ENCODE measurements around the gene NGB.
"Not testable (repeated sequence)": the region's sequence is repeated elsewhere in the genome, so short reads cannot be mapped to it uniquely, and the experiment has no call there.

The NGB gene

DNA sequence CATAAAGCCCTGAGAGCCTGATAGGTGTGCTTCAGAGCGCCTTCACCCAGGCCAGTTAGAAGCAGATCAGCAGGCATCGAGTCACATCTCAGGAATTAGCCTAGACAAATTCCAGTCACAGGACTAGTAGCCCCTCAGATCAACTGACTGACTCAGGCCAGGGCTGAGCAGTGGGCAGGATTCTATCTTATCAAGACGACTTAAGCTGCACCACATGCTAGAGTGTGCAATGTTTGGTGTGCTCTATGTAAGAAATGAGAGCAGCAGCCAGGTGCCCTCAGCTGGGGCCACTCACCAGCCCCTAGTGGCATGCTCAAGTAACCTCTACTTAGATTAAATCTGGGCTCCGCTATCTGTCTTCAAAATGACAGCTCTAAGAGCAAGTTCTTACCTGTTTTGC lies 19.7 kb upstream of the NGB start:
- DNase-seq, result no peak

DNA sequence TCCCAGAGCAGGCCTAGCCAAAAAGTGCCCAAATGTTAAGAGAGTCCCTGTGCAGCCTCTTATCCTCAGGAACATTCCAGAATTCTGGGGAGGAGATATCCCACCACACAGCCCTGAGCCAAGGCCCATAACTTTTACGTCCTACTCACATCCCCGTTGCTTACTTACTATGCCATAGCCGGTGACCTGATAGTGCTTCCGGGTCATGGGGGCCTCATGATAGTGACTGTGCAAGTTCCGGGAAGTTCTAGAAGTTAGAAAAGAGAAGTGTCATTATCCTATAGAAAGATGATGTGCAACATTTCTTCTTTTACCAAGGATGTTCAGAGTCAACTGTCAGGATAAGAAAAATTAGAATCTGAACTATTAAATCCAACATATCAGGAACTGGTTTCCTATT lies 15.6 kb upstream of the NGB start:
- DNase-seq, result no peak

DNA sequence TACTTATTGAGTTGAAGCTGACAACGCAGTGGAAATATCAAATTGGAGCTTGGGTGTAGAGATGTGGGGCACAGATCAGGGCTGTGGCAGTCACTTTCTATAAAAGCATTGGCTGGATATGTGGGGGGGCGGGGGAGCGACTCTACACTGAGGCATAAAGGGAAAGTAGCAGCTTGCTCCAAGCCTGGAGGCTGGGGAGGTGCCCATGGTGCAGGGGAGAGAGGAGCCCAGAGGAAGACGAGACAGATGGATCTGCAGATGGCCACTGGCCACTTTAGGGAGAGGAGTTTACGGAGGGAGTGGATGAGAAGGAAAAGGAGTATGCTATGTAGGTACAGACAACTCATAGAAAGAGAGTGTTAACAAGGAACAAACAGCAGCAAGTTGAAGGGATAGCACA lies 13.5 kb upstream of the NGB start:
- DNase-seq, result no peak

DNA sequence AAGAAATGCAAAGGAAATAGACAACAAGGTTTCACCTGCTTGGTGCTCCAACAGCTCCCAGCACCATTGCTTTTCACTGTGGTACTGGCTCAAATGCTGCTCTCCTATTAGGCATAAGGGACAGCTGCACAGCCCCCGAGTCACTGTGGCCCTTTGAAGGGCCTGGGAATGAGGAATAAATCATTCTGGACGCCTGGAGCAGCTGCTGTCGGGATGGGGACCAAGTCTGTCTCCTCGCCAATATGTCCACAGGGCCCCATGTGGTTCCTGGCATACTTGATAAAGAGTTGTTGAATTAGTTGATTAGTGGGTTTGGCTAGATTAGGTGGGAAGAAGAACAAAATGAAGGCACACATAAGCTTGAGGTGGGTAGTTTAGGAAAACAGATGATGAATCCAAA lies 13.1 kb upstream of the NGB start:
- DNase-seq, result no peak

DNA sequence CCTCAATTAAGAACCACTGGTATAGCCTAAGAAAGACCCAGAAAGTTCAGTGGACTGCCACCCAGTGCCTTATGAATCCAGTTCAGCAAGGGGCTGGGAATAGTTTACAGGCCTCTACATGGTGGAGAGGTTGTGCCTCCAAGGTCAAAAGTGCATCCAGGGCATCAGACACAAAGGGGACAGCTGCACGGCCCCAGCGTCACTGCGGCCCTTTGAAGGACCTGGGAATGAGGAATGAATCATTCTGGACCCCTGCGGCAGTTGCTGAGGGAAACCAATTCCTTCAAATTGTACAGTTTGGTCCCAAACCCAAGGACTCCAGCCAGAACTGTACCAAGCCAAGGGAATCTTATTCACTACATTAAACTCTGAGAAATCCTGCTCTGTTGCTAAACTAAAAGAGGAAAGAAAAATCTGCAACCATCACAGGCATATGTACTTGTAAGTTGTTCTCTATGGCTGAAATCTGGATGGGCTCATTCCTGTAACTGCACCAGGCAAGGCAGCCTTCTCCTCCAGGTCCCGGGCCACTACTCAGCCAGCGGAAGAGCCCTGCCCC lies 10.9 kb upstream of the NGB start:
- no peak for DNase-seq

DNA sequence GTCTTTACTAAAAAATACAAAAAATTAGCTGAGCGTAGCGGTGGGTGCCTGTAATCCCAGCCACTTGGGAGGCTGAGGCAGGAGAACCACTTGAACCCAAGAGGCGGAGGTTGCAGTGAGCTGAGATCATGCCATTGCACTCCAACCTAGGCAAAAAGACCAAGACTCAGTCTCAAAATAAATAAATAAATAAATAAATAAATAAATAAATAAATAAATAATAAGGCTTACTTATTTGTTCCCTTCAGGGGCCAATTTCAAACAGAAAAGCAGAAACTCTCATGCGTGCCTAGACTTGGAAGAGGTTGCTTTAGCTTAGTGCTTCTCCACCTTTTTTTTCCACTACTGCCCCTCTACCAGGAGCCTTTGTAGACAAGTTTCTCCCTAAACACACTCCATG lies 9.9 kb upstream of the NGB start:
- not testable (repeated sequence) for DNase-seq

DNA sequence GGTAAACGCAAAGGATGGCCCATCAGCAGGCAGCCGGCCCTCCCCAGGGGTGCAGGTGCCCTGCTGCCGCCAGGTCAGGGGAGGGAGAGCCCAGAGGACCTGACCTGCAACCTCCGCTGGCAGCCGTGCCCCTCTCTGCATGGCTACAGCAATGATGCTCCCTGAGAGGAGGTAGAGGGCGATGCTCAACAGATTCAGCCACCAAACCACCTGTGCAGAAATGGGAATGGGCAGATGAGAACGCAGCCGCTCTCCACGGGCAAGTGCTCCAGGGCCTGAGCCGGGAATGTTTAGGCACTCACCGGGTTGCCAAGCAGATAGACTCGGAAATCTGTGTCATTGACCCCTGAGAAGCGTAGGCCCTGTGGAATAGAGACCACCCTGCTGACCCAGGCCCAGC lies 8.7 kb upstream of the NGB start:
- DNase-seq, result no peak

DNA sequence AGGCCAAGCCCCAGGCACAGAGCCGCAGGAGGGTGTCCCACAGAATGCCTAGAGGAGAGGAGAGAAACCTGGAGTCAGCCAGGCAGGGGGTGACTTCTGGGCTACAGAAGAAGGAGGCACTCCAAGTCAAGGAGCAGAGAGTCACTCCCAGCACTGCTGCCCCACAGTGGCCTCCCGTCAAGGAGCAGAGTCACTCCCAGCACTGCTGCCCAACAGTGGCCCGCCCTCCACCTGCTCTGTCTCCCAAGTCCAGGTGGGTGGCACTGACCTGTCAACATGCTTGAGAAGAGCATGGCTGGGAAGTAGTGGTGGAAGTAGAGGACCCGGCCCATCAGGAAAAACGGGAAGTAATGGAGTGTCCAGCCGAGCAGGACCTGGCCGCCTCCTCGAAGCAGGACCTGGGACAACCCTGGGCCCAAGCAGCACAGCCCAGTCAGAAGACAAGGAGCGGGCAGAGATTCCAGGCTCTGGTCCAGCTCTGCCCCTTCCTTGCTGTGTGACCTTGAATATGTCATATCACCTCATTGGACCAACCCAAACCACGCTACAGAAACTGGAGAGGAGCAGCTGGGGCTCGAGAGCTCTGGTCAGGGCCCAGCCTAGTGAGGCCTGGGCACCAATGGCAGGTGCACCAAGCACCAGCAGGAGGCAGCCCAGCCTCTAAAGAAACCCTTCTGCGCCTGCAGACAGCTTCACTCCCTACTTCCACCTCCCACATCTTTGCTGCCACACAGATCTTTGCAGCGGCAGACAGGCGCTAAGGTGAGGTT lies 7.6 kb upstream of the NGB start:
- no peak for DNase-seq

DNA sequence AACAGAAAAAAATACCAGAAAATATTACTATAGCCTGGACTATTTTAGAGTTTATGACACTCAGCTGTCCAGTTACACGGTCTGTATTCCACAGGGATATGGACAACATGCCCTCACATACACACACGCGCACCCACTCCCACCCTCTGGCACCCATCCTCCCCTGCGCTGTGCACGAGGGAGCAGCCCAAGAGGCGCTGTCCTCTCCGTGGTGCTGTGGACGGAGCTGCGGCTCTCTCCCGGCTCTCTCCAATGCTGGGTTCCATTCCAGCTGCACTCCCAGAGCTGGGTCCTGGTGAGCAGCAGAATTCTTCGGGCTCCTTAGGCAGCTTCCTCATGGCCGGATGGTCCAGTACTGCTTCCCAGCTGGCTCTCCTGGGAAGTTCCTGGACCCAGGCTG lies 6.0 kb upstream of the NGB start:
- no peak for DNase-seq

DNA sequence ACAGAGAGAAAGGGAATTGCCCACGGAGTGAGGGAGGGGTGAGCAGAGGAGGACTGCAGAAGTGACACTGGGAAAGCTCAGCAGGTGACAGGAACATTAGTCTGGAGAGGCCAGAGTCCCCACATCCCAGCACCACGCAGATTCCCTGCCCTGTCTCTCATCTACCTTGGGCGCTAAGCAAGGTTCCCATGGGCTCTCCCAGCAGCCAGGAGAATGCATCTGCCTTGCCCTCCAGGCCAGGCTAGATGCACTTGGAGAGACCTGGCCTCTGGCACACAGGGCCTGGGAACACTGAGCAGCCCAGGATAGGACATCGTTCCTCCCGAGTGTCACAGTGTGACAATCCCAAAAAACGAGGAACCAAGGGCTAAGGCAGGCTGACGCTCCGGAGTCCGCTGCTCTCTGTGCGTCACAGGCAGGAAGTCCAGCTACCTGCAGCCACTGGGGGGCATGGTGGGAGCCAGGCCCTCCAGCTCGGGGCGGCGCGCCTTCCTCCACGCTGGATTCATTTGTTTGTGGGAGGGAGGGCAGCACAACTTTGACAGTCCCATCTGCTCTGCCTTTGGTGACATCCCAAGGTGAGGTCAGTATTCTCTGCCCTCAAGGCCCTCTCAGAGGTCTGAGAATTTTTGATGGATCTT lies 5.4 kb upstream of the NGB start:
- no peak for DNase-seq

DNA sequence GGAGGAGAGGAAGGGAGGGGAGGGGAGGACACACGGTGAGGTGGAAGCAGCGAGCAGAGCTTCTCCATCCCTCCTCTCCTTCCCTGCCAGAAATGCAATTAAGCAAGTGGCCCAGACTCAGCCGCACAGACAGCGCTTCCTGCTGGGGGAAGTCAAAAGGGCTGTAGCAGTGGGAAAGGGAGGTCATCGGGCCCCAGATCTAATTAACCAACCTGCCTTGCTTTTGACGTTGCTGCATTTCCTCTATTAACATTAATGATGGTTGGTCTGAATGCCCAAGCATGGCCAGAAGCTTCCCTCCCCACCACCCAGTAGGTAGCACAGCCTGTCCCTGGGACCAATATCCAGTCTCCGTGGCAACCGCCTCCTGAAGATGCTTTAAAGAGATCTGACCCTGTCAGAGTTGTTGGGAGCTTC lies 4.6 kb upstream of the NGB start:
- no peak for DNase-seq

DNA sequence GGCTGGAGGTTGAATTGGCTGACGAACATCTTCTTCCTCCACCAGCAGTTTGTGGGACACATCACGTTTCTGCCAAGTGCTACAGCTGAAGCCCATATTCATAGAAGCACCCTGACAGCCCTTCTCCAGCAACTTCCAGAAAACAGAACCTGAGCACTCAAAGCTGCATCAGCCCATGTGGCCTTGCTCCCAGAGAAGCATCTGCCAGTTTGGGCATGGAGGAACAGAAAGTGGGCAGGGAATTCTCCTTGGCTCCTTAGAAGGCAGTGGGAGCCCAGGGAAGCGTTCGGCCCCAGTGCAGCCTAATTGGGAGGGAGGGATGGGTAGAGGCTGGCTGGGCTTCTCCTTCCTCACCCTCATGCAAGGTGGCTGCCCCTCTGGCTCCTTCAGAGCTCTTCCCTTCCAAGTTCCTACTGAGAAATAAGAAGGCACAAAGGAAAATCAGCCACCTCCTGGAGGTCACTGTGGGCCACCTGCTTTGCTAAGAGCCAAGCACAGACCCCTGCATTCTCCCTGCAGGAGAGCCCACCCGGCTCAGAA lies 4.1 kb upstream of the NGB start:
- no peak for DNase-seq

DNA sequence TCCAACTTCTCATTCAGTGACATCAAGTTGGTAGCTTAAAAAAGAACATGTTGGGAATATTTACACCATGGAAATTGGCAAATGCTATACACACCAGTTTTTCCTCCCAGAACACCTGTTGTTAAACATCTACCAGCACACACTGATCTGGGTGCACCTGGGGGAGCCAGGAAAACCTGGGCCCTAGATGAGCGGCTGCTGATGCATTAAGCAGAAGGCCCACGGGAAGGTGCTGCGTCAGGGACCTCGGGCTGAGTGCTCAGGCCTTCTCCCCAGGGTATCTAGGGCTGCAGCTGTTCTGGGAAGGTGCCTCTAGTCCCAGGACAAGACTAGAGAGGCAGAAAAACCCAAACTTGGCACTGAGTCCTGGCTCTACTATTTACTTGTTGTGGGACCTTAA lies 2.8 kb upstream of the NGB start:
- no peak for DNase-seq

DNA sequence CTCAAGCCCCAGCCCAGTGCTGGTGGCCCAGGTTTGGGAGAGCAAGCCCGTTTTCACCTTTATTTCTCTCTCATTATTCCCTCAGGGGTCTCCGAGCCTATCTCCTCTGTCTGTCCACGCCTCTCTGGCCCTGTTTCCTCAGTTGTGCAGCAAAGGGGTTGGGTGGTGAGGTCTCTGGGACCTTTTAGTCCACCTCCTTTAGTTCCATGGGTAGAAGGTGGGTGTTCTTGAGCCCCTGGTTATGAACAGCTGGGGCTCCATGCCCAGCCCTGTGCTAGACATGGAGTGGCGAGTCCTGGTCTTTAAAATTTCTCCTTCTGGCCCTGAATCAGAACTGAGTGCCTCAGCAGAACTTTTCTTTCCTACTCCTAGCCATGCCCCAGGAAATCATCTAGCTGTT lies 1.3 kb upstream of the NGB start:
- no peak for DNase-seq

DNA sequence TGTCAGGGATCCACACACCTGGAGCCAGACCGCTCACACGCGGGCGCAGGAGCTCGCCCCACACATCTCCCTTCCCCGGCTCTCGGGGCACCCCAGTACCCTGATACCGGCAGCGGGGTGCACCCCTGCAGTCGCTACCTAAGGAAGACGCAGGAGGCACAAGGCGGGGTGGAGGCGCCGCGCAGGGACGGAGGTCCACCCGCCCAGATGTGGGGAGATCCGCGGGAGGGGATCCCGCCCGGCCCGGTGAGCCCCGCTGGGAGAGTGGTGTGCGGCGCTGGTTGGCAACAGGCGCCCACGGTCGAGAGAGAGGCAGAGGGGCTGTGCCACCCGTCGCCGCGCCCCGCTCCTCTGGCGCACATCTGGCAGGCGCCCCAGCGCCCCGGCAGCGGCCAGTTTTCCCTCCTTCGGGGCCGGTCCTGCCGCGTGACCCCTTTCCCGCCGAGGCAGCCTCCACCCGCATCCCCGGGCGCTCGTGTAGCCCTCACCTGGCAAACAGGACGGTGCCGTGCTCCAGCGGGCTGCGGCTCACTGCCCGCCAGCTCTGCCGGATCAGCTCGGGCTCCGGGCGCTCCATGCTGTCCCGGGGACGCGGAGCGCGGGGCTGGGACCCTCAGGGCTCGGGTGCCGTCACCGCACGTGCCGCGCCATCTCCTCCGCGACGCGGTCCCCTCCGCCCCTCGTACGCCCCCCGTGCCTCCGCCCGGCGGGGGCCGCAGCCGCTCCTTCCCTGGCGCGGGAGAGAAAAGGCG lies 469 bp downstream of the NGB start:
- DNase-seq, result no peak

DNA sequence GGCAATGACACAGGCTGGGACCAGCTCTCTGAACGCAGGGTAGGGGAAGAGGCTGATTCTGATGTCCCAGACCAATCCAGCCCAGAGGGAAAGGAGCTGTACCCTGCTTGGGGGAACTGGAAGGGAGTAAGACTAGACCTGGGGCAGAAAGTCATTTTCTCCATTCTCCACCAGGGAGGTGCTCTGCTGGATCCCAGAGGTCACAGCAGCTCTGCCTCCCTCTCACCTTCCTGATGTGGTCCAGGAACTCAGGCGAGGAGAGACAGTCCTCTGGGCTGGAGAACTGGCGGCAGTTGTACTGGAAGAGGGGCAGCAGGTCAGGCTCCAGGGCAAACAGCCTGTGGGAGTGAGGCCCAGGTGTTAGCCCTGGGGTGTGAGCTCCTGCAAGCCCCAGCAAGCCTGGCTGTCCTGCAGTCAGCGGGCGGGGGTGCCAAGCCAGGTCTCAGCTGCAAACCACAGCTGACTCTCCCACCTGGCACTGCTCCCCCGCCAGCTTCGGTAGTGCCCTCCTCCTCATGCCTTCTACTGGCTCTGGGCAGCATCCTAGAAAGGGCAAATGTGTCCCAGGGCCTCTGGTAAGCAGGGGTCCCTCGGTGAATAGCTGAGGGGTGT lies 1.9 kb downstream of the NGB start:
- DNase-seq, result no peak

DNA sequence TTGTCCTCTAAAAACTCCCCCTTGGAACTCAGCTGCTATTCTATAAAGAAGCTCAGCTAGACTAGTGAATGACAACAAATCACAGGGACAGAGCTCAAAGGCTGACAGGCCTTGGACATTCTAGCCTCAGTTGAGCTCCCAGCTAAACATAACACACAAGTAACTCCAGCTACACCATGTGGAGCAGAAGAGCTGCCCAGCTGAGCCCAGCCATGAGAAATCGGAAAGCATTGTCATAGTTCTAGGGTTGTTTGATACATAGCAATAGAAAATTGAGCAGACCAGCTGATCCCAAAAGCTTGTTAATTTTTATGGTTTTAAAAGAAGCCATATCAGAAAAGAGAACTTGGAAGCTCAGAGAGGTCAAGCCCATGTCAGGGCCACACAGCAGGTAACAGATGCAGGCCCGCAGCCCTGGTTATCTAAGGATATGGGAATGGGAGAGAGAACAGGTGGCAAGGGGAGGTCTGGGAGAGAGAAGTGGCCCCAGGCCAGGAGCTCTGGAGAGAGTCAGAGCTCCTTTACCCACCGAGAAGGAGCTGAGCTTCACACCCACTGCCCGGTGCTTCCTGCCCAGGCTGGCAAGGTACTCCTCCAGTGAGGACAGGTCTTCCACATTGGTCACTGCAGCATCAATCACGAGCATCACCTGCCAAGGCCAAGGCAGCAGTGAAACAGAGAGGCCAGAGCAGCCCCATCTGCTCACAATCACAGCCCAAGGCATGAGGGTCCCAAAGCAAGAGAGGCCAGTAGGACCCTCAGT lies 2.9 kb downstream of the NGB start:
- no peak for DNase-seq

DNA sequence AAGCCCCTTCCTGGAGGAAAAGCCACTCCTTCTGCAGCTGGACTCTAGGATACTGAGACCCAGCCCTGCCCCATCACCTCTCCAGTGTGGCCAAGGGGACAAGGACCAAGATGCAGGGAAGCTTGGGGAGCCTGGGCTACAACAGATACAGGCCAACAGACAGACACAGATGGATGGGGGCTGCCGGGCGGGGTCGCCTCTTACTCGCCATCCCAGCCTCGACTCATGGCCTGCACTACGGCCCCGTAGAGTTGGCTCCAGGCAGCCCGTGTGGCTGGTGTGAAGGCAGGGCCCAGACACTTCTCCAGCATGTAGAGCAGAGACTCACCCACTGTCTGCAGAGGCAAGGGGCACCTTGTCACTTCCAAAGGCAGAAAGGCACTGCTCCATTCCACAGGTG lies 4.7 kb downstream of the NGB start:
- DNase-seq, result no peak

DNA sequence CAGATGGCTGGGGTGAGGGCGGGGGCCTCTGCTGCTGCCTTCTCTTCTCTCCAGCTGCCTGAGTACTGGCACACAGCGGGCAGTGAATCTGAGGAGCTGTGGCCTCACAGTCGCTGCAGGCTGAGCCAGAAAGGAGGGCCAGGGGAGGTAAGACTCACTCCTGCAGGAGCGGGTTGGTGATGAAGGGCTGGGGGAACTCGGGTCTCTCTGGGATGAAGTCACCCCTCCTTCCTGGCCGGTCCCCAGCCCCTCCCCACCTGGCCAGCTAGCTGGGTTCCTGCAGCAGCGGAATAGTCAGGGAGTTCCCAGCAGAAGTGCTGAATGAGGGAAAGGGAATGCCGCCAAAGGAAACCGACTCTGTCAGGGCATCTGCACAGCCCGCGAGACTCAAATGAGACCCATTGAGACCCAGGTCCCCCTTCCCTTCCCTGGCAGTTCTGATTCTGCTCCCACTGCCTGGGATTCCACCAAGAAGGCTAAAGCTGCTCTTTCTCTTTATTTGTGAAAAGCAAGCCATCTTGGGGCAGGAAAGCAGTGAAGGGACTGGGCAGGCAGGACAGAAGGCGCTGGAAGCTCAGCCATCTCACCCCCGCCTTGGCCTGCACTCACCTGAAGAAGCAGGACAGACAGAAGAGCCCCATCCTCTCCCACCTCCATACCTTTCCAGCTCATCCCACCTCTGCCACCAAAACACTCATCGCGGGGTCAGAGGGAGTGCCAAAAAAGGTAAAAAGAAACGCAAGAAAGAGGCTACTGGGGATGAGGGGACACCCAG lies 5.3 kb downstream of the NGB start:
- no peak for DNase-seq

DNA sequence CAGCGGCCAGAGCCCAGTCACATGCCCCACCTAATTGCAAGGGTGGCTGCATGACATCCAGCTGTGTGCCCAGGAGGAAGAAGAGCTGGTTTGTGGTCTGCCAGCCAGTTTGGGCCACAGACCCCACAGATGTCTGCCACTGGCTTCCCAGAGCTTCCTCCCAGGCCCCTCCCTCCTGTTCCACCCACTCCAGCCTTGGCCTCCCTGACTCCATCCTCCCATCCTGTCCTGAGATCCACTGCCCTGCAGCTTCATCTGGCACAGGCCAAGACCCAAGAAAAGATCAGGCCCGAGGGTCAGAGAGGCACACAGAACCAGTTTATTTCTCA lies 5.9 kb downstream of the NGB start:
- DNase-seq, result no peak

DNA sequence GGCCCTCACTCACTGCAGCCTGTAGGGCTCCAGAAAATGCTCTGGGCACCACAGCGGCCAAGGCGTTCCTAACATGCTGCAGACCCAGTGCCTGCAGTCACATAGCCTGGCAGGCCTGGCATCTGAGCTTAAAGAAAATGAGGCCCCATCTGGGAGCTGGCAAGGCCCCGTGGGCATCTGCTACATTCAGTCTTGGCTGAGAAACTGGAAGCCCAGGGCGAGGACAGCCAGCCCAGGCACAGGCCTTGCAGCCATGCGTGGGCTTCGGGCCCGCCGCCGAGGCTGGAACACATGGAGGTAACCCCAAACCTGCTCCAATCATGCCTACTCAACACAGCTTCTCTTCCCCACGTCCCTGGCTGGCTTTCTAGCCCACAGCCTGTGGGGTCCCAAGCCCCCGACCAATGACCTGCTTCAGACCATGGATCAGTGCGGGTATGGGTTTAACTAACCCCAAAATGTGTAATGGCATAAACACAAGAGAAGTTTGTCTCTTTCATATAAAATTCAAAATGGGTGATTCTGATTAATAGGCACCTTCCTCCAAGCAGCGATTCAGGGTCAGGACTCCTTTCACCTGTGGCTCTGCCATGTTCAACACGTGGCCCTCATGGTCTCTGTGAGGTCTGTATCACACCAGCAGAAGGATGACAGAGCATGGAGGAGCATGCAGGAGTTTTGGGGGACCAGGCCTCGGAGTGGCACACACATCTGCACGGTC lies 6.4 kb downstream of the NGB start:
- no peak for DNase-seq

All from activated CD8-positive, alpha-beta memory T cell treated with anti-CD3 and anti-CD28 coated beads for 24 hours (primary cell).